Measurements from ENCODE around the gene SAP30L.

SAP30L gene

DNA sequence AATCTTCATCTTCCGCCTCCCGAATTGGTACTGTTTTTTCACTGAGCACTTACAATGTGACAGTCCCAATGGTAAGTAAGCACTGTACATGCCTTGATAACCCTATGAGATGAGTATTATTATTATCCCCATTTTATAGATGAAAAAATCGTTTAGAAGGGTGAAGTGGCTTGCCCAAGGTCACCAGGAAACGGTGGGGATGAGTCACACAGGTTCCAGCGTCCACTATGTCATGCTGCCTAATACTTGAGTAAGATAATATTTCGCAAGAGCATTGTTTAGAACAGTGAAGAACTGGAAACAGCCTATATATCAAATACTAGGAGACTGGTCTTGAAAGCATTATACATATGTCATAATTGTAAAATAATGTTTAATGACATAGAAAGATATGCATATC lies 19.4 kb downstream of the SAP30L start:
- DNase-seq (ENCODE audit: low spot score) = no peak

DNA sequence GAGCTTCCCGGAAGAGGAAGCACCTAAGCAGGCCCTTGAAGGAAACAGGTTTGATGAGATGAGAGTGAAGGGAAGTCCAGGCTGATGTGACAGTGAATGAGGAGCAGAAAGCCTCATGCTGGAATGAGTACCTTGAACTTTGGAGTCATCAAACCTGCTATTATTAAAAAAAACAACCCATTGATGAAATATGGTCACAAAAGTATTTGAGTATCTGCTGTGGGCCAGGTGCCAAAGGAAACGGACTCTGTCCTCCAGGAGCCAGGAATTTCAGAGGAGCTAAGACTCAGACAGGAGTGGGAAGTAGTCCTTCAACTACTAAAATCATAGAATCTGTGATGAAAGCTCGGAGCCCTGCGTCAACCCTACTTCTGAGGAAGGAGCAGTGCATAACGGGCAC lies 20.4 kb downstream of the SAP30L start:
- DNase-seq (ENCODE audit: low spot score) = no peak

DNA sequence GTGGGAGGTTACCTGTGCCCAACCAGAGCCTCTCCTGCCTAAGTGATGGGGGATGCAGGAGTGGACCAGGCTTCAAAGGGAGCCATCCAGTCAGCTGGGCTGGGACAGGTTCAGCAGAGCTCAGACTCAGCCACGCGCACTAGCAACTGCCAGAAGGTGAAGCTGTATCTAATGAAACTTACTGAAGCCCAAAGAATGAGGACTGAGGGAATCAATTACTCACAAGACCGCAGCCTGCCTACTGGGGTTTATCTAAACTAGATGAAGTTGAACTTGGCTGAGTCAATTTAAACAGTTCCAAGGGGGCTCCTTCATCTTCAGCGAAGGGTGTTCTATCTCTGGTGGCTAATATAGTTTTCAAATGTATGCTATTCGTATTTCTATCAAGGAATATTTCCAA lies 20.9 kb downstream of the SAP30L start:
- DNase-seq (ENCODE audit: low spot score) = no peak

DNA sequence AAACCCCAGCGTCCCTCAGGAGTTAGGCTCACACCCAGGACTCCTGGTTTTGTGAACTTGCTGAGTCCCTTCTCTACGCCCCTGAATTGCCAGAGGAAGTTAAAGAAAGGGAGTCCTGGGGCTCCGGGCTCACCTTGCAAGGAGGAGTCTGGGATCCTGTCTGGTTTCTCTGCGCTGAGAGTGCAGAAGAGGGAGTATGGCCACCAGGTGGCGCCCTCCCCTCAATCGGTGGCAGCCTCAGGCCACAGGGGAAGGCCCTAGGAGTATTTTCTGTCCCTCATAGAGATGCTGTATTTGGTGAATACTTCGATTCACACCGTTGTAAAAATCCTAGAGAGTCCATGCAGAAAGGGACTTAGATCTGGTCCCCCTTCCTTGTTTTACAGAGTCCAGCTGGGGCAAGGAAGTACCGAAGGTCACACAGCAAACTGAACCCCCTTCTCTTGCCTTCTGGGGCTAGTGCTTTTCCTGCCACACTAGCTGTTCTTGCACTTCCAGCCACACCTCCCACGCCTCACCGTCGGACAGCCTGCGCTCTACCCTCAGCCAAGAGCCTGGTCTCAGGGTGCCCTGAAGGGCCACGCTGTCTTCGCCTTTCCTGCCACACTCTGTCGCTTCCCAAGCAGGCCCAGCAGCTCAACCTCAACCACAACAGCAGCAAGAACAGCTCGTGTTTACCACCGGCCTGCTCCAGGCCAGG lies 22.0 kb downstream of the SAP30L start:
- DNase-seq (ENCODE audit: low spot score) = peak; percentile 84

DNA sequence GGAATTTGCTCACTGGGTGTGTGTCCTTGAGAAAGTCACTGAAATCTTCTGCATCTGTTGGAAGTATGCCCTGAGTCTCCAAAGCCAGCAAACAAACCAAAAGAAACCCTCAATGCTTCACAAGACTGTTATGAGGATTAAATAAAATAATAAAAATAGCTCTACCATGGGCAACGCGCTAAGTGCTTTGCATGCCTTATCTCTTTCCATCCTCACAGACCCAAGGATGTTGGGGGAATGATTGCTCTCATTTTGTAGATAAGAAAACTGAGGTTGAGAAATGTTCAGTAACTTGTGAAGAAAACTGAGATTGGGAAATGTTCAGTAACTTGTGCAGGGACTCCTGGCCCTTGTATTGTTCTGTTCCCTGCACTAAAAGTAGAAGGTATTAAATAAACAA lies 24.3 kb downstream of the SAP30L start:
- DNase-seq (ENCODE audit: low spot score) = no peak

DNA sequence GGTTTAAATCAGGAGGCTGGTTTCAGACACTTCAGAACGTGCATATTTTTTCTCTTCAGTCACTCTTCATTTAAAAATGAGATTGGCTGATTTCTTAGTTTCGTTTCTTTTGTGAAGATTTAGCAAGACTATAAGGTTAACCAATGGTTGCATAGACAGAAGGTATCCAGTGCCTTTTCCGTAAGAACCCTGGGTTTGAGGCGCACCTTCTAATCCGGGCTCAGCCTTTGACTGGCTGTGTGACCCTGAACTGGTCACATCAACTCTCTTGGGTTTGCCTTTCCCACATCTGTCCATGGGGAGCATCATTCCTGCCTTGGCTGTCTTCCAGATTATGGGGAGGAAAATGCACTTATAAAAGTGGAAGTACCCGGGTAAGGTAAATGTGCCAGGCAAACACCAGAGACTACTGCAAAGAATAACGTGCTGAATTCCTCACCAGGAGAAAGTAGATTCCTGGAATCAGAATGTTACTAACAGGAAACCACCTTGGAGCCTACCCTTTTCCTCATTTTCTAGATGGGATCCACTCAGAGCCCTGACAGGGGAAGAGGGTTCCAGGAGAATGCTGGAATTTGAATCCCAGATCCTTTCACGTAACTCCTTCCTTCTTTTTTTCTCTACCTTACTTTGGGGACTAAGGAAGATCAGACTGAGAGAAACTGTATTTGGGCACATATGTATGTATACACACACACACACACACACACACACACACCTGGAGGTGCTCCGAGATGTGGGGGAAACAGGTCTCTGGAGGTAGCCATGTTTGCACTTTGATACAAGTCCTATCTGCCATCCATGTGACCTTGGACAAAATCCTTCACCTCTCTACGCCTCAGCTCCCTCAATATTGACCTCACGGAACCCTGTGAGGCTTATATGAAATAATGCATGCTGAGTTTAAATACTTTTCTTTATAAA lies 25.4 kb downstream of the SAP30L start:
- DNase-seq (ENCODE audit: low spot score) = no peak

DNA sequence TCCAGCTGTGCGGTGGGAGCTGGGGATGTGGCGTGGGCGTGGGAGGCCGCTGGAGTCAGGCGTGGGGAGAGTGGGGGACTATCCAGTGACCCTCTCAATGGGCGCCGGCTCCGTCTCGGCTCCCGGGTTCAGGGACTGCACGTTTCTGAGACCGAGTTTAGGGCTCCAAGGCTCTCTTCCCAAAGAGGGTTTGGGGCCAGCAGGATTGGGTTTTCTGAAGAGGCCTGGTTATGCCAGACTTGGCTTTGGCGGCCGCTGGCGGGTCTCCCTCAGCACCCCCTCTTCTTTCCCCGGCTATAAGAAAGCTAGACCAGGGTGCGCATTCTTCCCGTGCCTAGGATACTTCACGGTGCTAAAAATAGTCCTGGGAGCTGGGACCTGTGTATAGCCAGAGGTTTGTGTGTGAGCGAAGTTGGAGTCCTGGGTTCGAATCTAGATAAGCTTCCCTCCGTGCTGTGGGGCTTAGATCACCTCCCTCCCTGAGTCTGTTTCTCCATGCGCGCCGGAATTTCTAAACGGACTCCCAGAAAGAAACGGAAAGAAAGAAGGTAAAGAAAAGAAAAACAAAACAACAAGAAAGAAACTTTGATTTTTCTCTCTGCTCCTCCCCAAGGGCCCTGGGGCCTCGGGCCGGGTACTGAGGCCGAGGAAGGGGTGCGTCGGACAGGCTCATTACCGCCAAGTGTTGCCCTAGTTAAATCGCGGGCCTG lies 27.2 kb downstream of the SAP30L start:
- no peak for DNase-seq (ENCODE audit: low spot score)

DNA sequence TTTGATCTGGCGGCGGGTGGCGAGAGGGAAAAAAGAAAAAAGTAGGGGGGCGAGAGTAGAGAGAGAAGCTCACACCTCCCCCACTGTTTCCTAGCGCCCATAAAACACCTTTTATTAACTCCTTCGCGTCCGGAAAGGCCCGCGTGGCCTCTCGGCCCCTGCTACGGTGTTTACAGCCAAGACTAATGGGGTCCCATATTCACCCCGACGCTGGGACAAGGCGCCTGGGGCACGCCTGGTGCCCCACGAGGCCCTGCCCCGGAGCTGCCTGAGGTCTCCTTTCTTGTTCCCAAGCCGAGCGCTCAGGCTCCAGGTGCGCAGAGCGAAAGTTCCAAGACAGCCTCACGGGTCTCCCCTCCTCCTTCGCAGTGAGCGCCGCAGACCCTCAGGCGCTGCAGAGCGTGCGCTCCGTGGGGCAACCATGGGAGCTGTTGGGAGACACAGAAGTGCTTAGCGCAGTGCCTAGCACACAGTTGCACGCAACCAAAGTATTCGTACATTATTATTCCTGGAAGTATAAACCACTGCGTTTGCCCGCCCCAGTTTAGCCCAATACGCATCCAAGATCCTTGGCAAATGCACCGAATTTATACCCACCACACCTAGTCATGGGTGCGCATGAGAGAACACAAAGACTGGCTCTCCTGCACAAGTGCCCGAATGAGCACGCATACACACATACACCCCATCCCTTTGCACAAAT lies 27.9 kb downstream of the SAP30L start:
- no peak for DNase-seq (ENCODE audit: low spot score)

DNA sequence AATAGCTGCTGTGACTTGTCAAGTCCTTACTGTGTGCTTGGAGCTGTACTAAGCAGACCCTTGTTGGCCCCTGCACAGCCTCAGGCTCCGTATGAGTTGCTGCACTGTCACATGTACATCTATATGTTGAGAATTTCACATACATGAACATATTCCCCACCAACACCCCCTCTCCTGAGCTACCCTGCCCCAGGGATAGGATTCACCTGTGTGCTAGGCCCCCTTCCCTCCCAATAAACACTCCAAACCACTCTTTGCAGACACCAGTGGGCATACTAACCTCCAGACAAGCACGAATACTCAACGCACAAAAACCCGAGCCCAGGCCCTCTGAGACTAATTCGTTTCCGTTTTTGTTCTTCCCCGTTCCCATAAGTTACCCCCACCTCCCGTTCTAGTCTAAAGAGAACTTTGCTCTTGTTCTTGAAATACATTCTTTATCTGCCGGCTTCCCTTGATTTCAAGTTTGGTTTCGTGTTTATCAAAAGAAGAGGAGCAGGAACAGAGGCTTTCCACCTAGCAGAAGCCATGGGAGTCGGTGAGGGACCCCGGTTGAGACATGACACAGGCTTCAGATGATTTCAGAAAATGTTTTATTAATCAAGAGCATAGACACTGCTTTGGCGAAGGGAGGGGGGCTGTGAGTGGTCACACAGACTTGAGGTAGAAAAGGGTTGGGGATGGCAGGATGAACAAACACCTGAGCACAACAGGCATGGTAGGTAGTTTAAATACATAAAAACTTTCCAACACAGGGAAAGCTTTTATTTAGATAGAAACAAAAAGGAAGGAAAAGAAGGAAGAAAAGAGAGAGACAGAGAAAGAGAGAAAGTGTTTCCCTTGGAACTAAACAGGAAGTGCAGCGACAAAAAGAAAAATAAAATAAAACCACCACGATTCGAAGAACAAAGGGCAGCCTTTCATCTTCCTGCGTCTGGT lies 28.9 kb downstream of the SAP30L start:
- no peak for DNase-seq (ENCODE audit: low spot score)

DNA sequence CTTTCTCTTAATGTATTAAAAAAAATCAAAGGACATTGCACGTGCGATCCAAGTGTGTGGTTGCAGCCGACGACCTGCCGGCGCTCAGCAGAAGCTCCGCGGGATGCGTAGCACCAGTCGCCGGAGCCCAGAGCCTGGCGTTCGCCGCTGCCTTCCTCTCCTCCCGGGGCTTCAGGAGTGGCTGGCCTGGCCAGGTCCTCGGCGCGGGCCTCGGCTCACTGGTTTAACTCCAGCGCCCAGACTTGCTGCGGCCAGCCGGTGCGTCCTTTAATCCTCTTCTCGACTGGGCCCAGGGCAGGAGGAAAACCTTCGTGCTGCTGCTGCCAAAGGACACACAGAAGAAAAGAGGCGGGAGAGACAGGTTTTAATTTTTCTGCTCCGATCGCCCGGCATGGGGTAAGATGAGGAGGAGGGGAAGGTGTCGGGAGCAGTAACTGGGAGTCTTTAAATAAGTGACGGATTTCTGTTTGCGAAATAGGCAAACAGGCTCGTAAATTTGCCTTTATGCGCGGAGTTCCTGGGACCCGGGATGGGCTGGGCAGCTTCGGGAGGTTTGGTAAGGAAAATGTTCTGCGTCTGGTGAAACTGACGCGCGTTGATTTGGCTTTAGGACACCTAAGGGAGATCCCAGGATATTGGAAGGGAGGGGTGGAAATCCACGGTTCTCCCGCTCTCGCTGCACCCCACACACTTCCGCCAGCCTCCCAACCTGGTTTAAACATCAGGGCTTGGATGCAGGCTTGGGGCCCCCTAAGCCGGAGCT lies 30.0 kb downstream of the SAP30L start:
- DNase-seq (ENCODE audit: low spot score) = no peak

DNA sequence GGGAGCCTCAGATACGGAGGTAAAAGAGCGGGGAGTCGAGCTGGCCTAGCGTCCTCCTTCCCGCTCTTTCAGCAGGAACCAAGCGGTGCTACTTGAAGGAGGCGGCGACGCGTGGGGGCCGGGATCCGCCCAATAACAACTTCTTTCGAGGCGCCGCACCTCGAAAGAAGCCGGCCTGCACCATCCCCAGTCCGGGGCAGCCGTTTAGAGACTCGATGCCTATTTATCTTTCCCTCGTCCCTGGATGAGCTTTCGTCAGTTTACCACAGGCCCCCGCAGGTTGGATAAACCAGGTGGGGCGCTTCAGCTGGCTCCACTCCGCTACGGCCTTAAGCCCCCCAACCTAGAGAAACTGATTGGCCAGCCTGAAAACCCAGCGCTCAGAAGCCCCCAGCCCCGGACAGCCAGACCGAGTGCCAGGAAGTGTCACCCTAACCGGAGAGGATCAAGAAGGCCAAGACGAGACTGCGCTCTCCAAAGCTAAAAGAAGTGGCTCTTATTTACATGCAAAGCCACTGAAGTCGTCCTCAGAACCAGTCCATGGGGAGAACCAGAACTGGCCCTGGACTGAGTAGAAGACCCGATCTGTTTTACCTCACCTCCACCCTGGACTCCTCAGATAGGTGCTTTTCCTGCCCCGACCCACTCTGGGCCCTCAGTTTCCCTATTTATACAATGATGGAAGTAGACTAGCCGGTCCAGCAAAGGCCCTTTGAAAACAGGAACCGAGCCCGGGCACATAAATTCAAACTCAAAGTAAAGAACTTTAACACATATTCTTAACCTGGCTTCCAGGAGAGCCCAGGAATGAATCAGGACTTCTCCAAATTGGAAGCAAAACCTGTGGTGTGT lies 30.8 kb downstream of the SAP30L start:
- DNase-seq (ENCODE audit: low spot score) = no peak

DNA sequence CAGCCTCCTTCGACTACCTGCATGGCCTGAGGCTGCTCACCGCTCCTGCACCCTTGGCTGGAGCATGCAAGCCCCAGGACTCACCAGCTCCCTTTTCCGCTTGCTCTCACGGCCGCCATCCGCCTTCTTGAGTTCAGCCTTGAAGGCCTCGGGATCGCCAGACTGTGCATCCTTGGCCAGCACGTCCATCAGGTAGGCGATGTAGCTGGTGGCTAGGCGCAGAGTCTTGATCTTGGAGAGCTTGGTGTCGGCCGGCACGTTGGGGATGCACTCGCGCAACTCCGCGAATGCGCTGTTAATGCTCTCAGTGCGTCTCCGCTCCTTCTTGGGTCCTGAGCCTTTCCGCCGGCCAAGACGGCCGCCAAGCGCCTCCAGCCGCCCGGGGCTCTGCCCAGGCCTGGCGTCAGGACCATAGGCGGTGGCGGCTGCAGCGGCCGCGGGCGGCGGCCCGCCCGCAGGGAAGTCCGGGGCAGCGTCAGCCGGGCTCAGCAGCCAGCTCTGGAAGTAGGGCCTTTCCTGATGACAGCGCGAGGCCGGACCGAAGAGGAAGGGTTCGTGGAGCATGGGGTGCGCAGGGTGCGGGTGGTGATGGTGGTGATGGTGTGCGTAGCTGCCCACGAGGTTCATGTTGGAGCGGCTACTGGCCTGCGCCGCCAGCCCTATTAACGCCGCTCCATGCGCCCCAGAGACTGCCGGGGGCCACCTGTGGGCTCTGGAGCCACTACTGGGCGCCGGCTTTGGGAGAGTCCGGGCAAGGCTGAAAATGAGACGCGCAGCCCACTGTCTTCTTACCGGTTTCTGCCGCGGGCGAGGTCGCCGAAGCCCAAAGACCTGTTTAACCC lies 31.8 kb downstream of the SAP30L start:
- DNase-seq (ENCODE audit: low spot score) = no peak

DNA sequence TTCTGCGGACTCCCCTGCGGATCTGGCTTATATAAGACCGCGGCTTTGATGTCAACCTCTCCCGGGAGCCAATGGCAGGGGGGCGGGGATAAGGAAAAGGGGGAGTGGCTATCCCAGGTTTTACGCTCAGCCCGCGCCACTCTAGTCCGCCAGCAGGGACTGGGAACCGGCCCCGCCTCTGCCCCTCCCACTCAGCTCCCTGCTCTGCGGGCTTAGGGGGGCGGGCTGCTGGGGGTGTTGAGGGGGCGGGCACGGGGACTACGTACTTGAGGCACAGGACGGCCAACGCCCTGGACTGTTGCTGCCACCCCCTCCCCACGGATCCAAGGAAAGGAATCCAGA lies 32.4 kb downstream of the SAP30L start, which contains the start of gene HAND1:
TSS of gene HAND1 (minus strand) at position 4 of the 342 bp plus-strand sequence. CDS start 219 bp downstream, outside the sequence.
- peak; percentile 60 for DNase-seq (ENCODE audit: low spot score)

DNA sequence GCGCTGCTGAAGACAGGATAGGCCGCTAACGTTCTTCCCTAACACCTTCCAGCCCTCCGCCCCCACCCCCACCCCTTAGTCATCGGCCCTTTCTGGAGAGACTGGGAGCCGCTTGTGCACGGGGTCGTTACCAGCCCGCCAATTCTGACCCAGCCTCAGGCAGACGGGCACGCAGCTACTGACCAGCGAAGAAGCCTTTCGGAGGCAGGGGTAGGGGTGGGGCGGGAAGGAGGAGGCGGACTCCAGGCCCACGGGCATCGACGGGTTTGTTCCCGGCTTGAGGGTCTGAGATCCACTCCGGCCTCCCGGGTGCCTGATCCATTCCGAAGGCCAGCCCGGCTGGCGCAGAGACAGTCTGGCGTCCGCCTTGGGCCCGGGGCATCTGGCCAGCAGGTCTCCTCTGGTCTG lies 33.0 kb downstream of the SAP30L start:
- DNase-seq (ENCODE audit: low spot score) = no peak

DNA sequence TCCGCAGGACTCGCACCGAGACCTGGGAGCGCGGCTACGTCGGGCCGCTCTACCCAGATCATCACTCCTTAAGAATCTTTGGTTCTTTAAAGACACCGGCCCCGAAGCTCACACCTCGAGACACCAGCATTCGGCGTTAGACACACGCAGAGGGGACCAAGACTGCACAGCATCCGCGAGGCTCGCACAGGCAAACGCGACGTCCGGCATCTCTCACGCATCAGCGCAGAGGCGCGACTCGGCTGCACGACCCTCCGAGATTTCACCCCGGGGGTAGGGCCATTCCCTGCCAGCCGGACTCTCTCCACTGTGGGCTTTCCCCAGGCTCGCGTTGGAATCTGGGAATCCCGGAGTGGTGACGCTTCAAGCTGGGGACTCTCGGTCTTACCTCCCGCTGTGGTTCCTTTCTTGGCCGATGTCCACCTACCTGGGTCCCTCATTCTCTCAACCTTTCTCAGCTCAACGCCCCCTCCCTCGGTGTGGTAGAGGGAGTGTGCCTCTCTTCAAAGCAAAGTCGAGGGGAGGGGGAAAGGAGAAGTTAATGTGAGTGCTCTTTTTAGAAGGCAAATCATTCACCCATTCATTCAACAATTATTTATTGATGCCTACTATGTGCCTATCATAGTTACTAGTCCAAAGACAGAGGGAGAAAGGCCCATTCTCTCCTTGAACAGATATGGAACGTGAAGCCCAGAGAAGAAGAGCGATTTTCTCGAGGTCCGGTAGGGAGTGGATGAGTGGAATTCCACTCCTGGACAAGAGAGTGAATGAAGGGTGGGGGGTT lies 33.6 kb downstream of the SAP30L start:
- no peak for DNase-seq (ENCODE audit: low spot score)

DNA sequence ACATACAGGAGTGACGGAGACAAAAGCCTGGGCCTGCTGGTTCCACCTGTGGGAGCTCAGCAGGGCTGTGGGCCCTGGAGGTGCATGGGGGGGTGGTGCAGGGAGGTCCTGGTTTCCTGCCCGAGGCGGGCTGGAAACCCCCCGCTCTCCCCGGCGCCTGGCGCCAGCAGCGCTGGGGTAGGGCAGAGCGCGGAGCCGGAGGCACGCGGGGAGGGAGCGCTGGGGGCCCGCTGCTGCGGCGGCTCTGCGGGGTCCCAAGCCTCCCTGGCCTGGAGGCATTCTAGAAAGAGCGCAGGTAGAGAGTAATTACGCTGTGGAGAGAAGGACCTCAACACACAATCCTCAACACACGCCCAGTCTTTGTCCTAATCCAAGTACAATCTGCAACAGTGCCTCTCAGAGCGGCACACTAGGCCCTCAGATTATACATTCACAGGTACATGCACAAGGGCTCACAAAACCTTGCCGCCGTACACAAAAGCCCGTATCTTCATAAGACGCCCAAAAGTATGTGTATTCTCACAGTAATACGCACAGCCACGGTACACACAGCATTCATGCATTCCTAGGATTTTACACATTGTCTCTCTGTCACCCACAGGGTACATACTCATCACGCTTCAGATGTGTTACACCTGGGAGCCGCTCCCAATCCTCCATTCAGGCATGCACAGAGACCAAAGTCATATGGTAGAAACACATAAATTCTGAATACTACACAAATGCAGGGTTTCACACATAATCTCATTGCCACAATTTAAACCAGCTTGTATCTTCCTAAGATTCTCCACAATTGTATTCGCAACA lies 34.4 kb downstream of the SAP30L start:
- no peak for DNase-seq (ENCODE audit: low spot score)

DNA sequence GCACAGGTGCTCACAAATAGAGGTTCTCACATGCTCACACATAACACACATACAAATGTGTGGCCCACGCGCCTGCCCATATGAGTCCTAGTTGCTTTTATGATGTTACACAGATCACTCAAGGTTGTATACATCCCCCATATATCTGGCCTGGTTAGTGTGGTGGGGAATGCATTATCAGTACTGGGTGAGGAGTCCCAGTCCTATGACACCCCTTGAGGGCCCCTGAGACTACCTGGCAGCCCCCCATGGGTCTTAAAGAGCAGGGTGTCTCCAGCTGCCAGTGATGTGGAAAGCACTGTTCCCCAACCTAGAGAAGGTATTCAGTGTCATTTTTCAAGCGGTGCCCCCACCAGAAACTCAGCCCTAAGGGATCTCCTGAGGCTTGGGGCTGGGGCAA lies 35.0 kb downstream of the SAP30L start:
- DNase-seq (ENCODE audit: low spot score) = no peak
